ENCODE results near the gene JMJD6.
A peak's percentile ranks its signal among the peaks of the same experiment; 100 is the strongest.
"Not testable (repeated sequence)": the region's sequence is repeated elsewhere in the genome, so short reads cannot be mapped to it uniquely, and the experiment has no call there.

The JMJD6 gene

DNA sequence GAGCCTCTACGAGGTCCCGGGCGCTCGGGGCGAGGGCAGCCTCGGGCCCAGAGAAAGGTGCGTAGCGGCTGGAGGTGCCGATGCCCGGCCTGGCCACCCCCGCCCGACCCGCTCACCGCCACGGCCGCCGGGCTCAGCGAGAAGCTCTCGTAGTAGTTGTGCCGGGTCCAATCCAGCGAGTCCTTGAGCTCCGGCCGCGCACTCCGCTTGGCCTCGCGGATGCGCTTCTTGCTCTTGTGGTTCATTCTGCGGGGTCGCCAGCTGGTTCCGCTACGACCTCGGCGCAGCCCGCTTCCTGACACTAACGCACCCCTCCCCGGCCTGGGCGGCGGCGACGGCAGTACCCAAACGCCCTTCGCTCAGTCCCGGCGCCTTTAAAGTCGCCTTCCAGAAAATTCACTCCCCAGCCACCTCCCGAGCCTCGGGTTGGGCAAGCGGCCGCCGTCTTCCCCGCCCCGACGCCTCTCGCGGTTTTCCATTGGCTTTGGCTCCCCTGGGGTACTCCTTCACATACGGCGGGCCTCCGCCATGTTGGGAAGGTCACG lies at the start of gene JMJD6:
TSS of gene JMJD6 (minus strand) at position 376 of the 545 bp plus-strand sequence. CDS start at position 245, 131 bp downstream.
- peak; percentile 90 for DNase-seq (ENCODE audit: low read depth in 2 of 2)

DNA sequence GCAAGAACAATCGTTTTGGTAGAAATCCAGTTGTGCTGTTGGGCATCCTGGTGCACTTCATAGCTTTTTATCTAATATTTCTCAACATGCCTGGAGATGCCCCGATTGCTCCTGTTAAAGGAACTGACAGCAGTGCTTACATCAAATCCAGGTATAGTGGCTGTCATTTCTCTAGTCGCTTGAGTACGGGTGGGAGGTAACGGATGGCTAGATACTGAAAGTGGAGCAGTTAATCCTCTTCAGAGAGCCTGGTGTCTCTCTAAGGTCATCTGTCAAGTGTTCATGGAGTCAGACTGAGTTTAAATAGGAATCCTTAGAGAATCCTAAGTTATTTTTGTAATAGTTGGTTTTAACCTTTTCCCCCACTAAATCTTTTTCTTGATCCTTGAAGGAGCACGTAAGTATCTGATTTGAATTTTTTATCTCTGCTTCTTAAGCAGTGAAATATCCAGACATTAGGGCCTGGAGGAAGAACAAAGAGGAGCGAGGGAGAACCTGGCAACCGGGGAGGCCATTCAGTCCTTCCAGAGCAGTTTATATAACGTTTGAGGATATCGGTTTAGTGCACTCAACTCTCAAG lies 48.7 kb upstream of the JMJD6 start:
- no peak for DNase-seq (ENCODE audit: low read depth in 2 of 2)

DNA sequence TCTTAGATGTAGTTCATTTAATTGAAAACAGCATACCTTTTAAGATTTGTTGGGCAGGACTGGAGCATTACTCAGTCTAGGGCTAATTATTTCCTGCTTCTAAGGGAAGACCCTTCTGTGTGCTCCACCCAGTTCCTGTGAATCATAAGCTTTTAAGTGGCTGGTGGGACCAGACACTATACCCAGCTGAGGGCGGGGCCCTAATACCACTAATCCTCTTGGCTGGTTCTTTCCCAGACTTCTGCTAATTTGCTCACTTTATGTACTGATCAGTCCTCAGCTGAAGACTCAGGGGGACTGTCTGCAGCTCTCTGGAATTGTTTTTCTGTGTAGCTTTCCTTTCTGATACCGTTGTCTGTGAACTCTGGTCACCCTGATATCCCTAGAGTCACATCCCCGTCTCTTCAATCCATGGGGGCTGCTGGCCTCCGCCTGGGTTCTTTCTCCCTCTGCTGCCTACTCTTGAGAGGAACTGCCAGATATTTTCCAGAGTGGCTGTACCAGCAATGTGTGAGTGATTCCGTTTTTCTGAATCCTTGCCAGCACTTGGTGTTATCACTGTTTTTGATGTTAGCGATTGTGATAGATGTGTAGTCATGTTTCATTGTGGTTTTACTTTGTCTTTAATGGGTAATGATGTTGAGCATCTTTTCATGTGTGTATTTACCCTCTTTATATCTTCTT lies 46.6 kb upstream of the JMJD6 start:
- peak in 1 of 2 donors; percentile 3 for DNase-seq (ENCODE audit: low read depth in 2 of 2)

DNA sequence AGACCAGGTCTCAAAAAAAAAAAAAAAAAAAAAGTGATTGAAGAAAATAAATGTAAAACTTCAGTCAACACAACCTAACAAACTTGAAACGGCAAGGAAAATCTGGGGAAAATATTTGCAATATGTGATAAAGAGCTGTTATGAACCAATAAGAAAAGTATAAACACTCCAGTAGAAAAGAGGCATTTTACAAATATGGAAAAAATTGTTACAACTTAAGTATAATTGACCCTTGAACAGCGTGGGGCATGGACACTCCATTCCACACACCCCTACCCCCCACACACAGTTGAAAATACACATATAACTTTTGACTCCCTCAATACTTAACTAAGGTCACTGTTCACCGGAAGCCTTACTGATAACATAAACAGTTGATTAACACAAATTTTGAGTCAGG lies 32.2 kb upstream of the JMJD6 start:
- DNase-seq (ENCODE audit: low read depth in 2 of 2) = no peak

GRCh38 chr17:76757256-76757655 lies 30.9 kb upstream of the JMJD6 start:
- no peak for DNase-seq (ENCODE audit: low read depth in 2 of 2)

GRCh38 chr17:76755285-76755684 lies 28.9 kb upstream of the JMJD6 start:
- DNase-seq (ENCODE audit: low read depth in 2 of 2) = no peak

- DNase-seq (ENCODE audit: low read depth in 2 of 2) = no peak
These were observed 26.9 kb upstream of the JMJD6 start for GRCh38 chr17:76753061-76753961.

DNA sequence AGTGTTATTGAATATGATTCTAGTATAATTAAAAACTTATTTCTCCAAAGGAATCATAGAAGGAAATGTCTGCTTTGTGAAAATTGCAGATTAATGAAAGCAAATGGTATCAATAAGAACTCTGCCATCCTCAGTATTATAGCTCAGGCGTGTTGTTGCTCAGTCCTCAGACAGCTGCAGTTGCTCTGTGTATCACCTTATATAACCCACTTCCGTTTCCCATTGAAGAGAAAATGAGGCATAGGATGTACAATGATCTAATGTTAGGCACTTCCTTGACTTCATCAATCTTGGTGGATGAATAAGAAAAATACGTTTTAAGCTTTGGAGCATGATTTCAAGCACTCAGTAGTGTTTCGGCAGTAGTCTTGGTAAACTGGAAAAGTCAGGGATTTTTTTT lies 25.6 kb upstream of the JMJD6 start:
- DNase-seq (ENCODE audit: low read depth in 2 of 2) = no peak

- no peak for DNase-seq (ENCODE audit: low read depth in 2 of 2)
These were observed 25.1 kb upstream of the JMJD6 start for GRCh38 chr17:76751416-76751993.

- DNase-seq (ENCODE audit: low read depth in 2 of 2) = no peak
These were observed 22.3 kb upstream of the JMJD6 start for GRCh38 chr17:76748657-76749056.

- DNase-seq (ENCODE audit: low read depth in 2 of 2) = no peak
These were observed 21.4 kb upstream of the JMJD6 start for GRCh38 chr17:76747716-76748363.

DNA sequence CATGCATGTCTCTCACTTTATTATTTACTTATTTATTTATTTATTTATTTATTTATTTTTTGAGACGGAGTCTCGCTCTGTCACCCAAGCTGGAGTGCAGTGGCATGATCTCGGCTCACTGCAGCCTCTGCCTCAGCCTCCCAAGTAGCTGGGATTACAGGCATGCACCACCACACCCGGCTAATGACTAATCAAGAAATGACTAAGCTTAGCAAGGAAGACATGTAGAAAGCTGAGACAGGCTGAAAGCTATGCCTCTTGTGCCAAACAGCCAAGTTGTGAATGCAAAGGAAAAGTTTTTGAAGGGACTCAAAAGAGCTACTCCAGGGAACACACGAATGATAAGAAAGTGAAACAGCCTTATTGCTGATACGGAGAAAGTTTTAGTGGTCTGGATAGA lies 19.4 kb upstream of the JMJD6 start:
- not testable (repeated sequence) for DNase-seq (ENCODE audit: low read depth in 2 of 2)

- DNase-seq (ENCODE audit: low read depth in 2 of 2) = no peak
These were observed 18.3 kb upstream of the JMJD6 start for GRCh38 chr17:76744747-76745146.

- DNase-seq (ENCODE audit: low read depth in 2 of 2) = no peak
These were observed 16.6 kb upstream of the JMJD6 start for GRCh38 chr17:76742958-76743357.

- no peak for DNase-seq (ENCODE audit: low read depth in 2 of 2)
These were observed 14.1 kb upstream of the JMJD6 start for GRCh38 chr17:76740329-76741118.

DNA sequence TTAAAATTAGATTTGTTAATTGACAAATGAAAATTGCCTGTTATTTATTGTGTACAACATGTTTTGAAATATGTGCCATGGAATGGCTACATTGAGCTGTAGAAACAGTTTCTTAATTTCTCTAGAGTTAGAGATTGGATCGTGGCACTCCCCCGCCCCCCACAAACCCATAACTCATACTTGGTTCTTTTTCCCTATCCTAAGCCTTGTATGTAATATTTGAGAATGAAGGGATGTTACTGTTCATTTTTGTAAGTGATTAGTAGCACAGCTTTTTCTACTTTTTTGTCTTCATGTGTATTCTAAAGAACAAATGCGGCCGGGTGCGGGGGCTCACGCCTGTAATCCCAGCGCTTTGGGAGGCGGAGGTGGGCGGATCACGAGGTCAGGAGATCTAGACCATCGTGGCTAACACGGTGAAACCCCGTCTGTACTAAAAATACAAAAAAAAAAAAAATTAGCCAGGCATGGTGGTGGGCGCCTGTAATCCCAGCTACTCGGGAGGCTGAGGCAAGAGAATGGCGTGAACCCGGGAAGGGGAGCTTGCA lies 13.2 kb upstream of the JMJD6 start:
- not testable (repeated sequence) for DNase-seq (ENCODE audit: low read depth in 2 of 2)

- no peak for DNase-seq (ENCODE audit: low read depth in 2 of 2)
These were observed 12.1 kb upstream of the JMJD6 start for GRCh38 chr17:76738468-76738850.

- DNase-seq (ENCODE audit: low read depth in 2 of 2) = peak; percentile 82 to 83
These were observed 11.5 kb upstream of the JMJD6 start, which contains the start of gene MFSD11 for GRCh38 chr17:76737676-76738467. Gene MFSD11, plus strand, starts transcription at chr17:76738119. Its CDS starts 234 bp downstream, at chr17:76738353.

GRCh38 chr17:76737082-76737675 lies 10.8 kb upstream of the JMJD6 start, which contains the start of gene SRSF2:
Gene SRSF2, minus strand, starts transcription at chr17:76737331. Its CDS starts 171 bp downstream, at chr17:76737160.
- DNase-seq (ENCODE audit: low read depth in 2 of 2) = peak; percentile 96 to 97
